Esophagus muscularis mucosa (tissue), 3 donors: ENCODE data around the gene NAV1.

Experiments
- POLR2A ChIP-seq: fragments of 450-650 bp; IDR thresholded peaks from one replicate; pipeline ENCODE4 v1.6.1; 2017; ENCODE audit warnings: antibody characterized with exemption, moderate library complexity, mild to moderate bottlenecking, low read depth
- POLR2AphosphoS5 ChIP-seq, 2 donors: sonication (generic); formaldehyde crosslinking; IDR thresholded peaks; one replicate each; pipeline ENCODE4 v1.6.1; 2017; ENCODE audit warnings: antibody characterized with exemption in 2 of 2
- TF ChIP-seq, protein P1 (sequence below), 3 experiments: fragments of 200-600 bp in 2 of 3; fragments of 450-650 bp in 1 of 3; sonication (generic) in 2 of 3; IDR thresholded peaks; one replicate each; pipeline ENCODE4 v1.5.1; 2017 to 2019; ENCODE audit warnings: antibody characterized with exemption in 3 of 3, mild to moderate bottlenecking in 2 of 3, moderate library complexity in 1 of 3

DNA sequence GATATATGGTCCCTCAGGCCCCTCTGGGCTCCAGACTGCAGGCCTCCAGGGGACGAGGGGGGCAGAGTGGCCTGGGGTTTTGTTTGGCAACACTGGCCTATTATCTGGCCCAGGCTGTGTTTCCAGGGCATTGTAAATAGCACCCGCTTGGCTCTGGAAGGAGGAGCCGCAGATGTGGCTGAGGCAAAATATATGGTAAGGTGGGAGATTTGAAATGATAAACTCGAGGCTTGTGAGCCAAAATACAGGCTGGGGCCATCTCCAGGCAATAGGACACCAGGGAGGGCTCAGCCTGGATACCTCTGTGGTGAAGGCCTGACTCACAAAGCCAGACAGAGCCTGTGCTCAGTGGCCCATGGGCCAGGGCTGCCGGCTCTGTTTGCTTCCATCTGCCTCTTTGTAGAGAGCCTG, 14.0 kb downstream of the NAV1 start:
- TF ChIP-seq, protein P1, sequence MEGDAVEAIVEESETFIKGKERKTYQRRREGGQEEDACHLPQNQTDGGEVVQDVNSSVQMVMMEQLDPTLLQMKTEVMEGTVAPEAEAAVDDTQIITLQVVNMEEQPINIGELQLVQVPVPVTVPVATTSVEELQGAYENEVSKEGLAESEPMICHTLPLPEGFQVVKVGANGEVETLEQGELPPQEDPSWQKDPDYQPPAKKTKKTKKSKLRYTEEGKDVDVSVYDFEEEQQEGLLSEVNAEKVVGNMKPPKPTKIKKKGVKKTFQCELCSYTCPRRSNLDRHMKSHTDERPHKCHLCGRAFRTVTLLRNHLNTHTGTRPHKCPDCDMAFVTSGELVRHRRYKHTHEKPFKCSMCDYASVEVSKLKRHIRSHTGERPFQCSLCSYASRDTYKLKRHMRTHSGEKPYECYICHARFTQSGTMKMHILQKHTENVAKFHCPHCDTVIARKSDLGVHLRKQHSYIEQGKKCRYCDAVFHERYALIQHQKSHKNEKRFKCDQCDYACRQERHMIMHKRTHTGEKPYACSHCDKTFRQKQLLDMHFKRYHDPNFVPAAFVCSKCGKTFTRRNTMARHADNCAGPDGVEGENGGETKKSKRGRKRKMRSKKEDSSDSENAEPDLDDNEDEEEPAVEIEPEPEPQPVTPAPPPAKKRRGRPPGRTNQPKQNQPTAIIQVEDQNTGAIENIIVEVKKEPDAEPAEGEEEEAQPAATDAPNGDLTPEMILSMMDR (IDR thresholded peaks at IDR 0.05), result no peak
- TF ChIP-seq POLR2A, result no peak
- no peak for TF ChIP-seq POLR2AphosphoS5 (IDR thresholded peaks at IDR 0.05)
